Astrocyte of the spinal cord (primary cell): Measurements from ENCODE around the gene IGLL5.

Experiments used
- DNase-seq: peaks from one replicate; pipeline ENCODE4 v3.0.0; 2011; ENCODE audit warnings: low read depth, low spot score
- H3K4me3 ChIP-seq: 2 replicates; pipeline ENCODE4 v1.5.1; 2011; ENCODE audit warnings: low read depth, mild to moderate bottlenecking, low read length, moderate library complexity
- in situ Hi-C: cut with HindIII; loops from 2 replicates; pipeline ENCODE4 v1.10.0; 2017; ENCODE audit warnings: low sequenced_read_pairs
- TF ChIP-seq, protein P1 (sequence below): IDR thresholded peaks from 2 replicates; pipeline ENCODE4 v1.5.1; 2012; ENCODE audit warnings: low read depth, mild to moderate bottlenecking, low read length, inconsistent platforms

The IGLL5 gene

DNA sequence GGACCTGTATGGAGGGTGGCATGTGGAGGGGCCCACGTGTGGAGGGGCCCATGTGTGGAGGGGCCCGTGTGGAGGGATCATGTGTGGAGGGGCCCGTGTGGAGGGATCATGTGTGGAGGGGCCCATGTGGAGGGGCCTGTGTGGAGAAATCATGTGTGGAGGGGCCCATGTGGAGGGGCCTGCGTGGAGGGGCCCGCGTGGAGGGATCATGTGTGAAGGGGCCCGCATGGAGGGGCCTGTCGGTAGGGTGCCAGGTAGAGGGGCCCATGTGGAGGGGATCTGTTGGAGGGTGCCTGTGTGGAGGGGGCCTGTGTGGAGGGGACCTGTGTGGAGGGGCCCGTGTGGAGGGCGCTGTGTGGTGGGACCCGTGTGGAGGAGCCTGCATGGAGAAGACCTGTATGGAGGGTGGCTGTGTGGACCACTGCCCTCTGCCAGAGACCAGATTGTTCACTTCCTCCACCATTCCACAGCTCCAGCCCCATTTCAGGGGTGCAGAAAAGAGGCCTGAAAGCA, 47.0 kb downstream of the IGLL5 start:
- H3K4me3 ChIP-seq: no peak overlapping the region
- in situ Hi-C loops: no loop called here
- TF ChIP-seq, protein P1, sequence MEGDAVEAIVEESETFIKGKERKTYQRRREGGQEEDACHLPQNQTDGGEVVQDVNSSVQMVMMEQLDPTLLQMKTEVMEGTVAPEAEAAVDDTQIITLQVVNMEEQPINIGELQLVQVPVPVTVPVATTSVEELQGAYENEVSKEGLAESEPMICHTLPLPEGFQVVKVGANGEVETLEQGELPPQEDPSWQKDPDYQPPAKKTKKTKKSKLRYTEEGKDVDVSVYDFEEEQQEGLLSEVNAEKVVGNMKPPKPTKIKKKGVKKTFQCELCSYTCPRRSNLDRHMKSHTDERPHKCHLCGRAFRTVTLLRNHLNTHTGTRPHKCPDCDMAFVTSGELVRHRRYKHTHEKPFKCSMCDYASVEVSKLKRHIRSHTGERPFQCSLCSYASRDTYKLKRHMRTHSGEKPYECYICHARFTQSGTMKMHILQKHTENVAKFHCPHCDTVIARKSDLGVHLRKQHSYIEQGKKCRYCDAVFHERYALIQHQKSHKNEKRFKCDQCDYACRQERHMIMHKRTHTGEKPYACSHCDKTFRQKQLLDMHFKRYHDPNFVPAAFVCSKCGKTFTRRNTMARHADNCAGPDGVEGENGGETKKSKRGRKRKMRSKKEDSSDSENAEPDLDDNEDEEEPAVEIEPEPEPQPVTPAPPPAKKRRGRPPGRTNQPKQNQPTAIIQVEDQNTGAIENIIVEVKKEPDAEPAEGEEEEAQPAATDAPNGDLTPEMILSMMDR: no peak
- no peak for DNase-seq

DNA sequence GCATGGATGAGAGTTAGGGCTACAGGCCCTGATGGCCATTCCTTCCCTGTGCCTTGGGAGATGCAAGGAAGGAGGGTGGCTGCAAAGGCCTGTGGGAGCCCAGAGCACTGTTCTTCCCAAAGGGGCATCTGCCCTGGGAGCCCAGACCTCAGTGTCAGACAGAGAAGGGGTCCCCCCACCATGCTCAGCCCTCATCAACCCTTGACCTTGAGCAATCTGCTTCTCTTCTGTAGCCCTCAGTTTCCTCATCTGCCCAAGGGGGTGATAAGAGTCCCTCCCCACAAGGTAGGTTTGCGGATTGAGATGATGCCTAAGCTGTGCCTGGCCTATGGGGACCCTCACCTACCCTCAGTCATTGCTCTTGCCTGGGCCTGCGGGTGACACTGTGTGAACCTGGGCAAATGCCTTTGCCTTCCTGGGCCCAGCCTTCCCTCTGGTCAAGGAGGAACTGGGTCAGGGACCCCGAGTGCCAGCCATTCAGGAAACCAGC, 47.5 kb downstream of the IGLL5 start:
- in situ Hi-C loops: no loop called here
- no peak overlapping the region for H3K4me3 ChIP-seq
- TF ChIP-seq, protein P1: no peak
- no peak for DNase-seq

- H3K4me3 ChIP-seq: no peak overlapping the region
- TF ChIP-seq, protein P1: no peak
- DNase-seq: no peak
- in situ Hi-C loops: no loop called here
These were observed 48.0 kb downstream of the IGLL5 start for GRCh38 chr22:22935546-22936157.

DNA sequence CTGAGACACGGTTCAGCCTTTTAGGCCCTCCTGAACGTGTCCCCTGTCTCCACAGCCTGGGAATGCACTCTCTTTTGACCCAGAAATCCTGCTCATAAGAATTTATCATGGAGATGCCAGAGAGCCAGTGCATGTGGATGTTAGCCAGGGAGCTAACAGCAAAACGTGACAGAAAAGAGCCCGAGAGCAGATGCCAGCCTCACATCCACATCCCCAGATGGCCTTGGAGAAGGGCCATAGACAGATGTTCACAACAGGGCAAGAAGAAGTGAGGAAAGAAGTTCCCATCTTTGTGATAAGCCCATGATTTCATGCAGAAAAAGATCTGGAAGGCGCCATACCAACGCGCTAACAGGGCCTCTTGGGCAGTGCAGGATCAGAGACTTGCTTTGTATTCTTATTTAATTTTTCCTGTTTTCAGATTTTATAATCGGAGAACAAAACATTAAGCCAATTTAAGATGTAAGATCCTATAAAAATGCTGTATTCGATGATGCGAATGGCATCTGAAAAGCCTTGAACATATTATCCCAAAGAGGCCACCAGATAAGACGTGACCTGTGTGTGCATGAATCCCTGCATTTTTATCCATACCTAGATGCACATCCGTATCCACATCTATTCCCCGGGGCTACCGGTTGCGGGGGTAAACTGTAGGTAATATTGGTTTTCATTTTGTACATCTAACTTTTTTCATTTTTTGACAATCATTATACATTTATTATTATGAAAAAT, 48.7 kb downstream of the IGLL5 start:
- in situ Hi-C loops: no loop called here
- no peak for DNase-seq
- TF ChIP-seq, protein P1: no peak
- H3K4me3 ChIP-seq: no peak overlapping the region

GRCh38 chr22:22936915-22937656, 49.5 kb downstream of the IGLL5 start:
- TF ChIP-seq, protein P1: no peak
- no peak for DNase-seq
- no peak overlapping the region for H3K4me3 ChIP-seq
- in situ Hi-C loops: no loop called here

DNA sequence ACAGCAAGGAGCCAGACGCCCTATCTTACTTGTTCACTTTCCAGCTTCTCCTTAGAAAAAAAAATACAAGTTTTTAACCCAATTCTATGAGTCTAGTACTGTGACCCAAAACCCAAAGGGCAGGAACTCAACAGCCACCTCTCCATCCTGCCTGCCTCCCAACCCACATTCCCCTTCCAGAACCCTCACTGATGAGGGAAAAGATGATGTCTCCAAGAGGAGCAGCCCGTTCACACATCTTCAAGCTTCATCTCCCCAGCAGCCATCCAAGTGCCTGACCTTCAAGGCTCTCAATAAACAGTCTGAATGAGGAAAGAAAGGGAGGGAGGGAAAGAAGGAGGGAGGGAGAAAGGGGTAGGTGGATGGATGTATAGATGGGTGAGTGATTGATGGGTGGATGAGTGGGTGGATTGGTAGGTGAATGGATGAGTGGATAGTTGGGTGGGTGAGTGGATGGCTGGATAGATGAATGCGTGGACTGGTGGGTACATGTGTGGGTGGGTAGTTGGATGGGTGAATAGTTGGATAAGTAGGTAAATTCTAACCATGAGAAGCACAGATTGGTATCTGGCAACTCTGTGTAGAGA, 50.4 kb downstream of the IGLL5 start:
- no peak overlapping the region for H3K4me3 ChIP-seq
- TF ChIP-seq, protein P1: no peak
- no peak for DNase-seq
- in situ Hi-C loops: no loop called here
